Breast epithelium (tissue), 3 donors: ENCODE results near the gene SPTBN1.

ENCODE experiments used
- POLR2A ChIP-seq: fragments of 450-650 bp; IDR thresholded peaks from one replicate; pipeline ENCODE4 v1.6.1; 2016; ENCODE audit warnings: antibody characterized with exemption, mild to moderate bottlenecking, moderate library complexity
- TF ChIP-seq, protein P1 (sequence below), 3 donors: fragments of 450-650 bp; IDR thresholded peaks; one replicate each; pipeline ENCODE4 v1.5.1; 2016 to 2017; ENCODE audit warnings: antibody characterized with exemption in 3 of 3, mild to moderate bottlenecking in 3 of 3, moderate library complexity in 3 of 3

DNA sequence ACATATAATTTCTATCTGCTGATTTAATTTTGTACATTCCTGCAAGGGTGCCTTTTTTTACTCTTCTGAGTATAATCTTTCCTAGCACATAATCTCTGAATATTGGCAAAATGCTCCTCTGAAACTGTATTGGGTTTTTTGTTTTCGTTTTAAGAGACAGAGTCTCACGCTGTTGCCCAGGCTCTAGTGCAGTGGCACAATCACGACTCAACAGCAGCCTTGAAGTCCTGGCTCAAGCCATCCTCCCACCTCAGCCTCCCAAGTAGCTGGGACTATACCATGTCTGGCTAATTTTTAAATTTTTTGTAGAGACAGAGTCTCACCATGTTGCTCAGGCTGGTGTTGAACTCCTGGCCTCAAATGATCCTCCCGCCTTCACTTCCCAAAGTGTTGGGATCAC is 104.9 kb downstream of the SPTBN1 start:
- TF ChIP-seq, protein P1, sequence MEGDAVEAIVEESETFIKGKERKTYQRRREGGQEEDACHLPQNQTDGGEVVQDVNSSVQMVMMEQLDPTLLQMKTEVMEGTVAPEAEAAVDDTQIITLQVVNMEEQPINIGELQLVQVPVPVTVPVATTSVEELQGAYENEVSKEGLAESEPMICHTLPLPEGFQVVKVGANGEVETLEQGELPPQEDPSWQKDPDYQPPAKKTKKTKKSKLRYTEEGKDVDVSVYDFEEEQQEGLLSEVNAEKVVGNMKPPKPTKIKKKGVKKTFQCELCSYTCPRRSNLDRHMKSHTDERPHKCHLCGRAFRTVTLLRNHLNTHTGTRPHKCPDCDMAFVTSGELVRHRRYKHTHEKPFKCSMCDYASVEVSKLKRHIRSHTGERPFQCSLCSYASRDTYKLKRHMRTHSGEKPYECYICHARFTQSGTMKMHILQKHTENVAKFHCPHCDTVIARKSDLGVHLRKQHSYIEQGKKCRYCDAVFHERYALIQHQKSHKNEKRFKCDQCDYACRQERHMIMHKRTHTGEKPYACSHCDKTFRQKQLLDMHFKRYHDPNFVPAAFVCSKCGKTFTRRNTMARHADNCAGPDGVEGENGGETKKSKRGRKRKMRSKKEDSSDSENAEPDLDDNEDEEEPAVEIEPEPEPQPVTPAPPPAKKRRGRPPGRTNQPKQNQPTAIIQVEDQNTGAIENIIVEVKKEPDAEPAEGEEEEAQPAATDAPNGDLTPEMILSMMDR (IDR thresholded peaks at IDR 0.05) = no peak
- no peak for TF ChIP-seq POLR2A
